ENCODE data around the gene LYRM7.
"Not testable (repeated sequence)": the region's sequence is repeated elsewhere in the genome, so short reads cannot be mapped to it uniquely, and the experiment has no call there.

Gene LYRM7

GRCh38 chr5:131170540-131171275 lies at the start of gene LYRM7:
Gene LYRM7 (plus strand): TSS chr5:131170944. CDS start chr5:131171021, 77 bp downstream.
- peak; percentile 96 for DNase-seq (ENCODE audit: low spot score)

DNA sequence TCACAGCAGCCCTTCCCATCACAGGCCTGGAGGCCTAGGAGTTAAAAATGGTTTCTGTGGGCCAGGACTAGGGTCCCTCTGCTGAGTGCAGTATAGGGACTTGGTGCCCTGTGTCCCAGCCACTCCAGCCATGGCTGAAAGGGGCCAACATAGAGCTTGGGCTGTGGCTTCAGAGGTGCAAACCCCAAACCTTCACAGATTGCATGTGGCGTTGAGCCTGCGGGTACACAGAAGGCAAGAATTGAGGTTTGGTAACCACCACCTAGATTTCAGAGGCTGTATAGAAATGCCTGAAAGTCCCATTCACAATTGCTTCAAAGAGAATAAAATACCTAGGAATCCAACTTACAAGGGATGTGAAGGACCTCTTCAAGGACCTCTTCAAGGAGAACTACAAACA lies 43.5 kb upstream of the LYRM7 start:
- not testable (repeated sequence) for DNase-seq (ENCODE audit: low spot score)

GRCh38 chr5:131129306-131129705 lies 41.4 kb upstream of the LYRM7 start:
- no peak for DNase-seq (ENCODE audit: low spot score)

GRCh38 chr5:131133091-131133490 lies 37.7 kb upstream of the LYRM7 start:
- not testable (repeated sequence) for DNase-seq (ENCODE audit: low spot score)

DNA sequence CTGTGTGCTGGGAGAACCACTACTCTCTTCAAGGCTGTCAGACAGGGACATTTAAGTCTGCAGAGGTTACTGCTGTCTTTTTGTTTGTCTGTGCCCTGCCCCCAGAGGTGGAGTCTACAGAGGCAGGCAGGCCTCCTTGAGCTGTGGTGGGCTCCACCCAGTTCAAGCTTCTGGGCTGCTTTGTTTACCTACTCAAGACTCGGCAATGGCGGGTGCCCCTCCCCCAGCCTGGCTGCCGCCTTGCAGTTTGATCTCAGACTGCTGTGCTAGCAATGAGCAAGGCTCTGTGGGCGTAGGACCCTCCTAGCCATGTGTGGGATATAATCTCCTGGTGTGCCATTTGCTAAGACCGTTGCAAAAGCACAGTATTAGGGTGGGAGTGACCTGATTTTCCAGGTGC lies 32.3 kb upstream of the LYRM7 start:
- not testable (repeated sequence) for DNase-seq (ENCODE audit: low spot score)

DNA sequence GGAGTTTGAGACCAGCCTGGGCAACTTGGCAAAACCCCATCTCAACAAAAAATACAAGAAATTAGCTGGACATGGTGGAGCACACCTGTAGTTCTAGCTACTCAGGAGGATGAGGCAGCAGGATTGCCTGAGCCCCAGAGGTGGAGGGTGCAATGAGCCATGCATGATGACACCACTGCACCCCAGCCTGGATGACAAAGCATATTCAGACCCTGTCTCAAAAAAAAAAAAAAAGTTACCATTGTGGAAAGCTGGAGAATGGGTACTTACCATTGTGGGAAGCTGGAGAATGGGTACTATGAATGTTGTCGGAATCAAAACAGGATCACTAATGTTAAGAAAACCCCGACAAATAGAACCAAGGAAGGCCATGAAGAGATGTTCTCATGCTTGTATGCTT lies 31.4 kb upstream of the LYRM7 start:
- DNase-seq (ENCODE audit: low spot score) = no peak

DNA sequence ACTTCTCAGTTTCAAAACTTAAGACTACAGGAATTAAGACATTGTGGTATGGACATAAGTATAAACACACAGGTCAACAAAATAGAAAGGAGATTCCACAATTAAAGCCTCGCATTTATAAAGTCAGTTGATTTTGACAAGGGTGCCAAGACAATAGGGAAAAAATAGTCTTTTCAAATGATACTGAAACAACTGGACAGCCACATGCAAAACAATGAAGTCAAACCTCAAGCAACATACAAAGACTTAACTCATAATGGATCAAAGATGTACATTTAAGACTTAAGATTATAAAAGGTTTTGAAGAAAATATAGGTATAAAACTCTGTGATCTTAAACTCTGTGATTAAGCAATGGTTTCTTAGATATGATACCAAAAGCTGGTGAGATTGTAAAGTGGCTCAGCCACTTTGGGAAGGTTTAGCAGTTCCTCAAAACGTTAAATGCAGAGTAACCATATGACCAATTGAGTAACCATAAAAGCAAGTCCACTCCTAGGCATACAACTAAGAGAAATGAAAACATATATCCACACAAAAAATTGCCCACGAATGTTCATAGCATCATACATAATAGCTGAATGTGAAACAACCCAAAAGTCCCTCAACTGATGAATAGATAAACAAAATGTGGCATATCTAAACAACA lies 27.6 kb upstream of the LYRM7 start:
- no peak for DNase-seq (ENCODE audit: low spot score)

DNA sequence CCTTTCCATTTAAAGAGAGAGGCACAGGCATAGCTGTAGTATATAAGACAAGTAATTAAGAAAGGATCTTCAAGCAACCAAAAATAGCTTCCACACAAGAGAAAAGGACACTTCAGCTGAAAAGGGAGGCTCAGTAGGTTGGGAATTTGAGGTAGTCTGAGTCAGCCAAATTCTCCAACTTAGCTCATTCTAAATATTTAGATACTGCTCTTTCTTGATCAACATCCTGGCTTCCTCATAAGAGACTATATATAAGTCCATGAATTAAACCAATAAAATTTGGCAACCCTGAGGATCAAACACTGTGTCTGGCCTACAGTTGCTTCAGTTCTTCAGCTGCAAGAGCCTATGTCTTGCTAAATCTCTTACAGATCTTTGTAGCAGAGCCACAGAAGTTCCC lies 23.5 kb upstream of the LYRM7 start:
- no peak for DNase-seq (ENCODE audit: low spot score)

- no peak for DNase-seq (ENCODE audit: low spot score)
Observed at GRCh38 chr5:131148835-131149234, 21.9 kb upstream of the LYRM7 start.

GRCh38 chr5:131150408-131150807 lies 20.3 kb upstream of the LYRM7 start:
- no peak for DNase-seq (ENCODE audit: low spot score)

GRCh38 chr5:131151216-131151615 lies 19.5 kb upstream of the LYRM7 start:
- no peak for DNase-seq (ENCODE audit: low spot score)

DNA sequence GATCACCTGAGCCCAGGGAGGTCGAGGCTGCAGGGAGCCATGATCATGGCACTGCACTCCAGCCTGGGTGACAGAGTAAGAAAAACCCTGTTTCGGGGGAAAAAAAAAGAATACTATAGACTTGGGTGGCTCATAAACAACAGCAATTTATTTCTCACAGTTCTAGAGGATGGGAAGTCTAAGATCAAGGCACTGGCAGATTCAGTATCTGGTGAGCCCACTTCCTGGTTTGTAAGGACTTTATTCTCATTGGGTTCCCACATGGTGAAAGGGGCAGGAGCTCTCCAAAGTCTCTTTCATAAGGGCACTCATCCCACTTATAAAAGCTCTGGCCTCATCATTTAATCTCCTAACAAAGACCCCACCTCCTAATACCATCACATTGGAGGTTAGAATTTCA lies 14.4 kb upstream of the LYRM7 start:
- DNase-seq (ENCODE audit: low spot score) = no peak

GRCh38 chr5:131156957-131157356 lies 13.8 kb upstream of the LYRM7 start:
- DNase-seq (ENCODE audit: low spot score) = no peak

- DNase-seq (ENCODE audit: low spot score) = no peak
Observed at GRCh38 chr5:131160134-131160533, 10.6 kb upstream of the LYRM7 start.

DNA sequence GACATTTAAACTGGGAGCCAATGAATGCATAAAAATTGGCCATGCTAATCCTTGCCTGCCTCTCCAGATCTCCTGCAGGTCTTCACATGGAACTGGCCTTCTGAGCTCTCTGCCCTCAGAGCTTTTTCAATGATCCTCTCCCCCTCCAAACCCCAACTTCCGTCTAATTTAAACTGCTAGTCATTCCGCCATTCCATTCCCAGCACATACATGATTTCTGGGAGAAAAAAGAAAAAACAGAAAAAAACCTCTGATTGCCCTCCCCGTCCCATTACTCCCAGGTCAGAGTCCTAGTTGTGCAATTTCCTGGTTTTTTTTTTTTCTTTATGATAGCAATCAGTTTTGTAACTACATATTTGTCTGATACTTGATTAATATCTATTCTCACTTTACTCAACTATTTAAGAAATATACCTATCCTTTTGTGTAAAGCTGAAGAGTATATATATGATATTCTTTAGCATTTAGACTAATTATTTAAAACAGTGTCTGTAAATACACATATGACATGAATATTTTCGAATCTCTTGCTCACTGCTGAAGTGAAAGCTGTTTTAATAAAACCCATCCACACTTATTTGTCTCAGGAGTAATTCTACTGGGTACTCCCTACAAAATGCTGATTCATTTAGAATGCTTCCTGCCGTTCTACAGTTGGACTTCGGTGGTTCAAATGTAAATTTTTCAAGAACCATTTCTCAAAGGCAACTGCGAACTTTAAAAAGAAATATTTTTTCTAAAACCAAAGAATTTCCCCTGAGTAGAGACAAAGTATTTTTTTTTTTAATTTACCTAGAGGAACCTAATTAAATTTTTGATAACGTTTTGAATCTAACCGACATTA lies 7.2 kb upstream of the LYRM7 start:
- DNase-seq (ENCODE audit: low spot score) = no peak

GRCh38 chr5:131164191-131165118 lies 6.3 kb upstream of the LYRM7 start:
- peak; percentile 87 for DNase-seq (ENCODE audit: low spot score)

DNA sequence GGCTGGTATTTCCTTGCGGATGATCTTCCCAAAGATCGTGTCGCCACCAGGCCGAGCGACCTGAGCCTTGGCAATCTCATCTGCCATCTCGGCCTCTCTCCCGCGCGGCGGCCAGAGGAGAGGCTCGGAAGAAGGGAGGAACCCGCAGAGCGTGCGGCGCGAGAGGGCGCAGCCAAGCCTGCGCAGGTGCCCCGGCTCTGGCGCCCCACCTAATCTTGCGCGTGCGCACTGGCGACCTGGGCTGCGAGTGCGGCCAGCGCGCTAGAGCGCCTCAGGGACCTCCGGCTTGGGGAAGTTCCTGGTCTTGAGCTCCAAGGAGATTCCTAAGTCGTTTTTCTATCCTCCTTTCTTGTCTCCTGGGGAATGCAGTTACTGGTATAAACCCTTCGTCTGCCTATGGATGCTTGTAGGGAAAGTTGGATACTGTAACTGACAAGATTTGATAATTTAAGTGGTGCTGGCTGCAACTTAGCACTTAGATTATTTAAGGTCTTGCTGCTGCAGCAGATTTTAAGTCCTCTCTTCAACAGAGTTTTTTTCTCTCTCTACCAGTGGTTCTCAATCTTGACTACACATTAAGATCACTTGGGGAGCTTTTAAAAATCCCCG lies 5.5 kb upstream of the LYRM7 start, which contains the start of gene HINT1:
Gene HINT1, minus strand, starts transcription at position 138 of the 609 bp plus-strand sequence. Its CDS starts 51 bp downstream, at position 87.
- peak; percentile 98 for DNase-seq (ENCODE audit: low spot score)

GRCh38 chr5:131167615-131168014 lies 3.1 kb upstream of the LYRM7 start:
- no peak for DNase-seq (ENCODE audit: low spot score)

- DNase-seq (ENCODE audit: low spot score) = no peak
Observed at GRCh38 chr5:131169810-131170539, 769 bp upstream of the LYRM7 start.

GRCh38 chr5:131171276-131171810 lies 599 bp downstream of the LYRM7 start:
- DNase-seq (ENCODE audit: low spot score) = no peak

Measured in AG20443 (cell line).